ENCODE measurements around the gene KLHL17. TPM values are rescaled to one million over a fixed set of nuclear protein-coding genes. Genes with fewer than 3 reads are reported as not detected.

Gene KLHL17
- total and polyA plus RNA-seq, 11 donors: 1.6 to 6.8 (median 4.7) TPM

DNA sequence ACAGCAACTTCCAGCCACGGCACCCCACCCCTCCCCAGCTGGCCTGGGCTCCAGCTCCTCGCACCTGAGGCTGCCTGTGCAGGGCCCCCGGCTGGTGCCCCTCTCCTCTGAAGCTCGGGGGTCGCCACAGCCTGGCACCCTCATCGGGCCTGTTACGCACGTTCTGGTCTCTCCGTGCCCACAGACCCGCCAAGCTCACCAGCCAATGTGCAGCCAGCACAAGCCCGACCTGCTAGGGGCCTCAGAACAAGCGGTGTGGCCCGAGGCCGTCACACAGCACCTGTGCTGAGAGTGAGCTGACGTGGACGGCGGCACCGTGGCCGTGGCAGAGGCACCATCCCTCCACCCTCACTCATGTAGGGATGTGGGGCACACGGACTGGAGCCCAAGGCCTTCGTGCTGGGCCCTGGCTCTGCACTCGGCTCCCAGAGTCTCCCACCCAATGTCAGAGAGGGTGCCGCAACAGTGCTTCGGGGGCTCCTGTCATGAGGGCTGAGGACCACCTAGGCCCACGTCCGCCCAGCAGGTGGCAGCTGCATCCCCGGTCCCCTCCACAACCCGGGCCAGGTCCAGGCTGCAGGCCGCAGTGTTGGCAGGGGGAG is 41.0 kb upstream of the KLHL17 start:
- Histone ChIP-seq H3K4me3 (no peak overlapping the region), H3K27ac (no peak overlapping the region), H3K9me3 (no peaks in the 10 kb centered on the region), H3K4me1 (peaks cover 0 to 45% (median 20%) of the 10 kb centered on the region in 12 donors), H3K36me3 (no peaks in the 10 kb centered on the region), H3K27me3 (peaks cover 18 to 85% (median 43%) of the 10 kb centered on the region in 9 donors)
- intact Hi-C loops (cut with DNase I): no loop called here
- no peak for TF ChIP-seq POLR2A (IDR thresholded peaks at IDR 0.05)
- TF ChIP-seq, protein P1, sequence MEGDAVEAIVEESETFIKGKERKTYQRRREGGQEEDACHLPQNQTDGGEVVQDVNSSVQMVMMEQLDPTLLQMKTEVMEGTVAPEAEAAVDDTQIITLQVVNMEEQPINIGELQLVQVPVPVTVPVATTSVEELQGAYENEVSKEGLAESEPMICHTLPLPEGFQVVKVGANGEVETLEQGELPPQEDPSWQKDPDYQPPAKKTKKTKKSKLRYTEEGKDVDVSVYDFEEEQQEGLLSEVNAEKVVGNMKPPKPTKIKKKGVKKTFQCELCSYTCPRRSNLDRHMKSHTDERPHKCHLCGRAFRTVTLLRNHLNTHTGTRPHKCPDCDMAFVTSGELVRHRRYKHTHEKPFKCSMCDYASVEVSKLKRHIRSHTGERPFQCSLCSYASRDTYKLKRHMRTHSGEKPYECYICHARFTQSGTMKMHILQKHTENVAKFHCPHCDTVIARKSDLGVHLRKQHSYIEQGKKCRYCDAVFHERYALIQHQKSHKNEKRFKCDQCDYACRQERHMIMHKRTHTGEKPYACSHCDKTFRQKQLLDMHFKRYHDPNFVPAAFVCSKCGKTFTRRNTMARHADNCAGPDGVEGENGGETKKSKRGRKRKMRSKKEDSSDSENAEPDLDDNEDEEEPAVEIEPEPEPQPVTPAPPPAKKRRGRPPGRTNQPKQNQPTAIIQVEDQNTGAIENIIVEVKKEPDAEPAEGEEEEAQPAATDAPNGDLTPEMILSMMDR (IDR thresholded peaks at IDR 0.05): peak in 1 of 12 donors; percentile 10
- ATAC-seq: no peak
- peak in 1 of 5 donors; percentile 44 for DNase-seq
- 72 to 80% (median 76%) methylated on average over 5 to 29 of the region's 29 CpGs for WGBS, 4 donors

GRCh38 chr1:920010-920409 is 40.4 kb upstream of the KLHL17 start:
- DNase-seq: peak in 1 of 5 donors; percentile 63
- peaks cover 17 to 90% (median 49%) of the 10 kb centered on the region in 9 donors for H3K27me3 ChIP-seq
- H3K4me3 ChIP-seq: no peak overlapping the region
- H3K9me3 ChIP-seq: no peaks in the 10 kb centered on the region
- WGBS, 4 donors: 56 to 76% (median 70%) methylated on average over 16 to 23 of the region's 23 CpGs
- no peak overlapping the region for H3K27ac ChIP-seq
- intact Hi-C loops (cut with DNase I): no loop called here
- H3K4me1 ChIP-seq: peaks cover 0 to 50% (median 25%) of the 10 kb centered on the region in 12 donors
- TF ChIP-seq, protein P1 (IDR thresholded peaks at IDR 0.05): no peak
- TF ChIP-seq POLR2A (IDR thresholded peaks at IDR 0.05): no peak
- H3K36me3 ChIP-seq: no peaks in the 10 kb centered on the region
- no peak for ATAC-seq

DNA sequence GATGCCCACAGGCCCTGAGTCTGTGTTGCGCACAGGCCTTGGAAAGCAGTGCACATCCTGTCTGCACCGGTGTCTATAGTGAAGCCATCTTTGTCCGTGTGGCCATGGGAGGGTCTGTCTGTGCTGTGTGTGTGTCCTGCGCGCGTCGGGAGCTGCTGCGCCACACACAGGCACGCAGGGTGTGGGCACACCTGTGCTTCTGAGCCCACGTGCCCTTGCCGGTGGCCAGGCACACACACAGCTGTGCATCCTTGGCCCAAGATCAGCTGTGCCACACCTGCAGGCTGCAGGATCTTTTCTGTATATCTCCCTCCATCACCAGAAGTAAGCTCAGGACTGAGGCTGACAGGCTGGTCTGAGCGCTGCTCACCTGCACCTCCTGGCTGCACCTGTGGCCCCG is 39.9 kb upstream of the KLHL17 start:
- Histone ChIP-seq H3K27ac (no peak overlapping the region), H3K4me1 (peaks cover 0 to 52% (median 28%) of the 10 kb centered on the region in 12 donors), H3K9me3 (no peaks in the 10 kb centered on the region), H3K27me3 (peaks cover 18 to 91% (median 54%) of the 10 kb centered on the region in 9 donors), H3K36me3 (no peaks in the 10 kb centered on the region), H3K4me3 (peak overlapping the region in 4 of 12 donors; percentile 0 to 24 (median 13))
- 0 to 30% (median 20%) methylated on average over 2 to 13 of the region's 13 CpGs for WGBS, 4 donors
- intact Hi-C loops (cut with DNase I): no loop called here
- DNase-seq: peak in 1 of 5 donors; percentile 28
- ATAC-seq: no peak
- TF ChIP-seq POLR2A (IDR thresholded peaks at IDR 0.05): no peak
- TF ChIP-seq, protein P1 (IDR thresholded peaks at IDR 0.05): no peak

- ATAC-seq: peak in 3 of 4 donors; percentile 65 to 83 (median 80)
- peaks cover 22 to 91% (median 61%) of the 10 kb centered on the region in 9 donors for H3K27me3 ChIP-seq
- H3K4me3 ChIP-seq: peak overlapping the region in 6 of 12 donors; percentile 0 to 24 (median 8)
Observed at GRCh38 chr1:921011-921837, 39.2 kb upstream of the KLHL17 start.

More at GRCh38 chr1:921011-921837, 39.2 kb upstream of the KLHL17 start:
- DNase-seq: peak; percentile 66 to 86 (median 80)
- WGBS, 4 donors: 27 to 35% (median 32%) methylated on average over 27 to 38 of the region's 38 CpGs
- Histone ChIP-seq H3K9me3 (no peaks in the 10 kb centered on the region), H3K4me1 (peaks cover 0 to 58% (median 34%) of the 10 kb centered on the region in 12 donors), H3K27ac (no peak overlapping the region), H3K36me3 (no peaks in the 10 kb centered on the region)
- intact Hi-C loops (cut with DNase I): no loop called here
- TF ChIP-seq, protein P1 (IDR thresholded peaks at IDR 0.05): peak; percentile 18 to 71 (median 54)
- no peak for TF ChIP-seq POLR2A (IDR thresholded peaks at IDR 0.05)

All from heart left ventricle (tissue), 16 donors.